Stimulated activated CD4-positive, alpha-beta T cell treated with anti-CD3 and anti-CD28 coated beads, TNF-alpha, amount 100 ng/mL, for 1 hour (primary cell): ENCODE data around the gene ATOX1.

Source experiments
- DNase-seq, 3 donors: peaks; one replicate each; pipeline ENCODE4 v3.0.0-alpha.2; 2020; ENCODE audit warnings: low read depth in 3 of 3, low spot score in 1 of 3

ATOX1 gene

DNA sequence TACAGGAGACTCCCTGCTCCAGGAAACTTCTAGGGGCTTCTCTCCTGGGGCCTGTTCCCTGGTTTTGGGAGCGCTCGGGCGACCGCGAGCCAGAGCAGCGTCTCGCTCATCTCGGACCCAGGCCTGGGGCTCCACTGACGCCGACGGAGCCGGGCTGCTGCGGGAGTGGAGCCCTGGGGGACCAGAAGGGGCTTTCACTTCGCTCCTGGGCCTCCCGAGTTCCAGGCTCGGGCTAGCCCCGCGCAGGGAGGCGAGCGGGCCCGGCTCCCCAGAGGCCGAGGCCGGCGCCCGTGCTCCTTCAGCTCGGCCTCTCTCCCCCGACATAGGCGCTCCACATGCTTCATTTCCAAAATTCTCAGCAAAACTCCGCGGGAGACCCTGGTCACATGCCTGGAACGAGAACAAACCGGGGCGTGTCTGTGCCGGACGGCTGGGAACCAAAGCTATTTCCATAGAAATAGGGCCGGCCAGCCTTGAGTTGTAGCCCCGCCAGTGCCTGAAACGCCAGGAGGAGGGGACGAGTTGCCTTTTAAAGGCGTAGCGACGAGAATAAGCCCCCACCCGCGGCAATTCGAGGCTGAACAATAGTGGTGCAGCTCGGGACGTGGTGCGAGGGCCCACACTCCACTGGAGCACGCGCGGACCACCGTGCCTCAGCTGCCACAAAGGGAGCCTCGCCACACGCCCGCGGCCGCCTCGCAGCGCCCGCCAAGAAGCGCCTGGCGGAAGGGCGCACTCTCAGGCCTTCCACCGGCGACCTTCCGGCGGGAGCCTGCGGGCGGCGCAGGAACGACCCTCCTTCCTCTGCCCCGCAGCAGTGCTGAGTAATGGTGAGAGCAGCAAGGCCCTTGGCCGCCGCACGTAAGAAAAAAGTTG is 12.2 kb upstream of the ATOX1 start:
- peak in 2 of 3 donors; percentile 13 to 42 for DNase-seq

DNA sequence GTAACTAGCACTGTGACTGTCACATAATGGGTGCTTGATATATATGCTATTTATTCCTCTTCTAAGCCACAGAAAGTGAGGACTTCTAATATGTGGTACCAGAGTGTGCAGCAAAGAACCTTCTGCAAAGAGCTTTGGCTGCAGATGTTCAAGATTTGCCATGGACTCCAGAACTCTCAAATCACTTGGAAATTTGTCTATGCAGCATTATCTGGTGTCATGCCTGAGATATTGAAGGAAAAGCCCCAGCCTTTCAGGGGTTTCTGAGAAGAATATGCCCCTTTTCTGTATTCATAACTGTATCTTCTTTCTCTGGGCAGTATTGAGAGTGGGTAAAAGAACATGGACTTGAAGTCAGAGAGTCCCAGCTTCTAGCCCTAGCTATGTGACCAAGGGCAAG is 8.5 kb upstream of the ATOX1 start:
- no peak for DNase-seq

DNA sequence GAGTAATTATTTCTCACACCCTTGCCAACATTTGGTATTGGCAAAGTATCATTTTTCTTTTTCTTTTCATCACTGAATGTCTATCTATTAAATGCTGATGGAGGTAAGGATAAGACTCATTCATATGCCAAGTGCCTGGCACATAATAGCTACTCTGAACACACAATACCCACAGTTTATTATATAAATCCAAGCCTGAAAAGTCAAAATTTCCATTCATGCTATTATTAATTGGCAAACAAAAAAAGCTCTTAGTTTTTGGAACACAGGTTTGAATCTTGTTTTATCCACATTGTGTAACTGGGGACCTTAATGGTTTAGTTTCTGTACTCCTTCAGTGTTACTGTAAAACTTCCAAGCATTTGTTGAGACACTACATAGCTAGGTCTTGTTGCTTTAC is 6.4 kb upstream of the ATOX1 start:
- DNase-seq: no peak

DNA sequence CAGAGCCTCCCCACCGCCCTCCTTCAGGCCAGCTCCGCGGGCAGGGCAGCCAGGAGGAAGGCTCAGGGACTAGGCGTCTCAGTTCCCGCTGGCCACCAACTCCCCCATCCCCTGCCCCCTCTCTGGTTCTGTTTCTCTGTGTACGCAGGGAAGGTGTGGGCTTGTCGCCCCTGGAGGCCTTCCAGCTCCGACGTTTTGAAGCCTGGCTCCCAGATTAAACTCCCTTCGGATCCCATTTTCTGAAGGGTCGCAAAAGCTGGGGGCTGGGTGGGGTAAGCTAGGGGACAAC is 346 bp downstream of the ATOX1 start:
- DNase-seq: no peak

DNA sequence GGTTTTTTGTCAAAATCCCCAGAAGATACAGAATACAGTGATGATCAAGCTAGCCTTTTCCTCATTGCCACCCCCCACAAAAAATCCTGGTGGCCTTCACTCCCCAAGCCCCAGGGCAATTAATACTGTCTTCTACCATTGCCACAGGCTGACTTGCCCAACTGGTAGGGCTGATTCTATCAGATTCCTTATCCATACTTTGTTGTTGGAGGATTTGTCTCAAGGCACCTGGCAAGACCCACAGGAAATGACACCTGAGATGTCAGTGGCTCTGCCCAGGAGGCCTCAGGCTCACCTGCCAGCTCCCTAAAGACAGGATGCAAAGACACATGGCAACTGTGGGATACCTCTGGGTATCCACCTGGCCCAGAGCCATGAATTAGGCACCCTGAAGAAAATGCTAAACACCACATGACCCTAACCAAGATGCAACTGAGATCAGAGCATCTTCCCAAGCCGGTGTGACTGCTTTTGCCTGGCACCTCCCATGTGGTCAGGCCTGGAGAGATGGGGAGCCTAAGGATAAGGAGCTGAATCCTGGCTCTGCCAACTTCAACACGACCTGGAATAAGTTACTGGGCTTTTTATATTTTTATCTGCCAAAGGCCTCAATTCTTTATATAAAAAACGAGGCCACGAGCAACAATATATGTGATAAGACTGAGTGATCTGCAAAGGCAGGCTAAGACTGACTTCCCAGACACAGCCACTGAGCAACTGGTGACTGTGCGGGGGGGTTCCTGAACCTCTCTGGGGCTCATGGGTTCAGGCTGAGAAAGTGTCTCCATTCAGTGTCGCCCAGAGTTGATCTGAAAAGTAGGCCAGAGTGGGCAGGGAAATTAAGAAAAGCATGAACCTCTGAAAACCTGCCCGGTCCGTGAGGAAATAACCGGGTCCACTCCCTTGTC is 944 bp downstream of the ATOX1 start:
- peak in 1 of 3 donors; percentile 21 for DNase-seq

DNA sequence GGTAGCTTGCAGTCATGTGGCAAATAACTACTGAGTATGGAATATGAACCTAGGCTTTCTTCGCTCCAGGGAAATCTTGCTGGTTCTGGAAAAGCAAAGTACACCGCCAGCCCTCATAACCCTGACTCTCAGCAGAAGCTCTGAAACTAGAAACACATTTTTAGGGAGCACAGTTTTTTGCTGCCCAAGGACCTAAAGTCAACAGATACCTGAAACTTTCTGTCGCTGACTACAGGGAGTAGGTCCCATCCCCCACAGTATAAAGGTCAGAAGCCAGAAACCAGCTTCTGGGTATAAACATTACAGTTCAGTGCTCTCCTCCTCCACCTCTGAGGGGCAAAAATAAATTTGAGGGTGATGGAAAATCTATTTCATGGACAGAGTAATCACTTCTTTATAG is 3.0 kb downstream of the ATOX1 start:
- DNase-seq: no peak

DNA sequence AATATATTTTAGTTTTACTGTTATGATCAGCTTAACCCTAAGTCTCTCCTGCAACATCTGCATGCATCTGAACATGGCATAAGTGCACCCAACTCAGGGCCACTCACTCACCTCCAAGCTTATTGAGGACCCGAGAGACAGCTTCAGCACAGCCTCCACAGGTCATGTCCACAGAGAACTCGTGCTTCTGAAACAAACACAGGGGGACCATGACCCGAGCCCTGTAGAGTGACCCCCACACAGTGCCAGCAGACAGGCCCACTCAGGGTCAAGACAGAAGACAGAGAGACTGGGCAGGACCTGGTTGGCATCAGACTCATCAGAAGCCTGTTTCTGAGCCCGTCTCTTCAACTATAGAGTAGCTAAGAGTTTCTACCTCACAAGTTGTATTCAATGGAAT is 6.8 kb downstream of the ATOX1 start:
- DNase-seq: no peak

DNA sequence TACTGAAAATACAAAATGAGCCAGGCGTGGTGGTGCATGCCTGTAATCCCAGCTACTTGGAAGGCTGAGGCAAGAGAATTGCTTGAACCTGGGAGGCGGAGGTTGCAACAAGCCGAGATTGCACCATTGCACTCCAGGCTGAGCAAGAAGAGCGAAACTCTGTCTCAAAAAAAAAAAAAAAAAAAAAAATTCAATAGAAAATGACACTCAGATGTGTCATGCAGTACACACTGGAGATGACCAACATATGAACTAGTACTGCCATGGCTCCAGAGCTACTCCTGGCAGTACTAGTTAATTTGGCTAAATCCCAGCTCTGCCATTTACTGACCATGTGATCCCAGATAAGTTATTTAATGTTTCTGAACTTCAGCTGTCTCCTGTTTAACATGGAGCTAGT is 7.3 kb downstream of the ATOX1 start:
- DNase-seq: no peak

DNA sequence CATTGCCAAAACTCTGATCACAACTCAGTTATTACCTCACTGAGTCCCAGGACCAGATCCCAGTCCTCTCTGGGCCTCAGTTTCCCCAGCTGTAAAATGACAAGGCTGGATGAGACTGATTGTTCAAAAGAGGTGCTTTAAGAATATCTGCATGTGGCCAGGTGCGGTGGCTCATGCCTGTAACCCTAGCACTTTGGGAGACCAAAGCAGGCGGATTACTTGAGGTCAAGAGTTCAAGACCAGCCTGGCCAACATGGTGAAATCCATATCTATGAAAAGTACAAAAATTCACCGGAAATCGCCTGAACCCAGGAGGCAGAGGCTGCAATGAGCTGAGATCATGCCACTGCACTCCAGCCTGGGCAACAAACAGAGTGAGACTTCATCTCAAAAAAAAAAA is 8.3 kb downstream of the ATOX1 start:
- DNase-seq: no peak

DNA sequence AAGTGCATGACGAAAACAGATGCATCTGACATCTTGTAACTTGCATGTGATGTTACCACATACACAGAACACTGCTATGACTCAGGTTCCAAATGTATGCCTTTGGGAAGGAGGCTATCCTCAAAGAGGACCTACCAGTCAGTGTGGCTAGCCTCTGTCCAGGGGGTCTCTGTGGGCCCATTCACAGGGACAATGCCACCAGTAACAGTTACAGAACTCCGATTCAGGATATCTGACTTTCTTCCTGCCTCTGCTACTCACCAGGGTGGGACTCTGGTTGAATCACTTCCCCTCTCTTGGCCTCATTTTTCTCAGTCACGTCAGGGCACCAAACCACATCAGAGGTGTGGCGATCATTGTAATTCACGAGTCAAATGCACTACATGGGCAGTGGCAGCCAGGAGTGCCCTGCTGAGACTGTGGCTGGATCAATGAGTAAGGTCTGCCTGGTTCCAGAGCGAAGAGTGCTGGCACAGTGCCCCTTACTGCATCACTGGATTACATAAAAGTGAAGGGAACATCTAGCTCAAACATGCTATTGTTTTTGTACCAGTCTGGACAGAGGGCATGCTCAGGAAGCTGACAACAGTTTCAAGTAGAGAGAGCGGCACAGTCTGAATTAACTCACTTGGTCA is 13.2 kb downstream of the ATOX1 start:
- DNase-seq: no peak

DNA sequence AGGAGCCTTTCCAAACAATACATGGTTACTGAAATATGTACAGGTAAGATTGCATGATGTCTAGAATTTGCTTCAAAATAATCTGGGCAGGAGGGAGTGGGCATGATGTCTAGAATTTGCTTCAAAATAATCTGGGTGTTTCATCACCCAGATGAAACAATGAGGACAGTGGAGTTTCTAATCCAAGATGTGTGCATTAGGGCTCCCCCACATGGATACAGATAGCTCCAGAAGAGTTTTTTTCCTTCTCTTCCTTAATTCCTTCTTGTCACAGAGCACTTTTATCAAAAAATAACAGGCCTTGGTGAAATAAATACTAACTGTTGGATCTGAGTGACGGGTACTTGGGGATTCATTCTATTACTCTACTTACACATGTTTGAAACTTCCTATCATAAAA is 14.9 kb downstream of the ATOX1 start:
- no peak for DNase-seq

DNA sequence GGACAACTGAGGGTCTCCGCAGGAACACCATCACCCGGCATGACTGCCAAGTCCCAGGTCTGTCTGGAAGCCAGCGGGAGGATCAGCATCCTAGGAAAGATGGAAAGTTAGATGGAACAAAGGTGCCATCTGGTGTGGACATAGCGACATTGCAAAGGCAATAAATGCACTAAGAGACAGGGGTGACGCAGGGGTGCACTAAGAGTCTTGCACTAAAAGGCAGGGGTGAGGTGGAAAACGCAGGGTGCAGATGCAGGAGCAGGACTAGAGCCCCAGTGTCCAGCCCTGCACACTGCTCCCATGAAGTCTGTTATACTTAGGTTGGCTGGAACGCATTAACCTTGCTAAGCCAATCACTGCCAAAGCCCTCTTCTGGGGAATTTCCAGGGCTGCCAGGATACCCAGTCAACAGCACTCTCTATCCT is 15.5 kb downstream of the ATOX1 start:
- DNase-seq: no peak

DNA sequence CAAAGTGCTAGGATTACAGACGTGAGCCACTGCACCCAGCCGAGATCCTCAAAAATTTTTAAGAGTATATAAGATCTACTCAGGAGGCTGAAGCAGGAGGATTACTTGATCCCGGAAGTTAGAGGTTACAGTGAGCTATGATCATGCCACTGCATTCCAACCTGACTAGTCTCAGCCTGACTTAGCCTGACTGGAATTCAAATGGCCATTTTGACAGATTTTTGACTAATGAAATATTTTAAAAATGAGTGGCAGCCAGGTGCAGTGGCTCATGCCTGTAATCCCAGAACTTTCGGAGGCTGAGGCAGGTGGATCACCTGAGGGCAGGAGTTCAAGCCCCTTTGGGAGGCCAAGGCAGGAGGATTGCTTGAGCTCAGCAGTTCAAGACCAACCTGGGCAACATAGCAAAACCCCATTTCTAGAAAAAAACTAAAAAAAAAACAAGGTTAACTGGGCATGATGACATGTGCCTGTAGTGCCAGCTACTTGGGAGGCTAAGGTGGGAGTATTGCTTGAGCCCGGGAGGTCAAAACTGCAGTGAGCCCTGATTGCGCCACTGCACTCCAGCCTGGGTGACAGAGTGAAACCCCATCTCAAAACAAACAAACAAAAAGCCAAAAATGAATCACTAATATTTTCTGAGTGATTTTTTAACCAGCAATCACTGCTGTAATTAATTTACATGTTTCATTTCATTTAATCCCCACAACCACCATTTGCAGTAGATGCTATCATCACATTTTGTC is 16.6 kb downstream of the ATOX1 start:
- no peak for DNase-seq

DNA sequence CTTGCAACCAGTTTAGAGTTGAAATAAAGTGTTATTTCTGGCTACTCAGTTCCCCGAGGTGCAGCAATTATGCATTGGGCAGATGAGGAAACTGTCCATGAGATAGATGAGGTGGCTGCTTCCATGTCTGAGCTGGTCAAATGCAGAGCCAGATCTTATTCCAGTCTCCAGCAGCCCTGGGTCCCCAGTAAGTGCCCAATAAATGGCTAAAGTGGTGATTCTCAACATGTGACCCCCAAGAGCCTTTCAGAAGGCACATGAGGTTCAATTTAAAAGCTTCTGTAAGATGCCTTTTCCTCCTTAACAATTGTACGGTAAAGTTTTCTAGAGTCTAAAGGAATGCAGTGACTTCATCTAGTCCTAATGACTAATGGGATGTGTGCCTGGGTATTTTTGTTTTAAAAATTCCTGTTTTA is 17.5 kb downstream of the ATOX1 start:
- DNase-seq: no peak

DNA sequence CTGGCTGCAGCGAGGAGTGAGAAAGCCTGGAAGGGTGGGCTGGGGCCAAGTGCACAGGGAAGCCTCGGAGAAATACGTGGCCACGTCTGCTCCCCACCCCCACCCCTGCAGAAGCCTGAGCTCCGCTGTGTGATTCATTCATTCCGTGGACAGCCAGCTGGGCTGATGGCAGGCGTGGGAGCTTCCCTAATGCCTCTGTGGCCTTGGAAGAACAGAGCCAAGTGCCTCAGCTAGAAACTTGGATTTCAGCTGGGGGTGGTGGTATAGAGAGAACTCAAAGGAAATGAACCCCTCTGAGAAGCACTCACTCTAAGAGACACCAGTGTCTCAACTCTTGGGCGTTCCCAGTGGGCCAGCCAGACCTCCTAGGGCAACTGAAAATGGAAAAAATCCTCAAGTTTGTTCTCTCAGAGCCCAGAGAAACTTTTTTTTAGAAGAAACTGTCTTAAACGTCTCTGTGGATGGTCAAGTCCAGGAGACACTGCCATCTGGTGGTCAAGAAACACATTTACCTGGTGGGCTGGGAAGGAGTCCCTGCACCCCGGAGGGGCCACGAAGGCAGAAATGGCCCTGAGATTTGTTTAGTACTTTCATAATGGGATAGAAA is 18.0 kb downstream of the ATOX1 start:
- DNase-seq: peak in 1 of 3 donors; percentile 22

DNA sequence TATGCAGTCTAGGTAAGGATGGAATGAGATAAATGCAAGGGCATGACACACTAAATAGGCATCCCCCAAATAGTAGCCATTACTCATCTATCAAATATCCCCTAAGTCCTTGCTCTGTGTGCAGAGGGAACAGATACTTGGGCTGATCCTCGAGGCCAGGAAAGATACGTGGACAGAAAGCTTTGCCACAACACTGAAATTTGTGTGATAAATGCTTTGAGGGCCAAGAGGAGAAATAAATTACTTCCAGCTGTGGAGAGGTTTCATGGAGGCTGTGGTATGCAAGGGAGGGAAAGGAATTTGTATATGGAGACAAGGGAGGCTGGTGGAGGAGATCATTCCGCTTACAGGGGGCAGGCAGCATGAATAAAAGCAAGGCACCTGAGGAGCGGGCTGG is 18.5 kb downstream of the ATOX1 start:
- DNase-seq: no peak

DNA sequence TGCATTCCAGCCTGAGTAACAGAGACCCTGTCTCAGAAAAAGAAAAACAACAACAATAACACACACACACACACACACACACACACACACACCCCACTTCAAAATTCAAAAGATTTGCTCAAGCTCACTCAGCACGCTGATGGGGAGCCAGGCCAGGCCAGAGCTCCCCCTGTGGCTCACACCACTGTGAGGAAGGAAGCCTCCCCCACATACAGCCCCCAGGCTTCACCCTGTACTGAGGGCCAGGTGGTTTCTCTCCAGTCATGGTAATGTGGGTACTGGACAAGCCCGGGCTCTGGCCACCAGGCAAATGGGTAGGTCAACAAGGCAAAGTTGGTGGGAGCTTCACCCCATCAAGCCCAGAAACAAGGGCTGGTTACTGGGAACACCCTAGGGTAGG is 19.0 kb downstream of the ATOX1 start:
- no peak for DNase-seq

DNA sequence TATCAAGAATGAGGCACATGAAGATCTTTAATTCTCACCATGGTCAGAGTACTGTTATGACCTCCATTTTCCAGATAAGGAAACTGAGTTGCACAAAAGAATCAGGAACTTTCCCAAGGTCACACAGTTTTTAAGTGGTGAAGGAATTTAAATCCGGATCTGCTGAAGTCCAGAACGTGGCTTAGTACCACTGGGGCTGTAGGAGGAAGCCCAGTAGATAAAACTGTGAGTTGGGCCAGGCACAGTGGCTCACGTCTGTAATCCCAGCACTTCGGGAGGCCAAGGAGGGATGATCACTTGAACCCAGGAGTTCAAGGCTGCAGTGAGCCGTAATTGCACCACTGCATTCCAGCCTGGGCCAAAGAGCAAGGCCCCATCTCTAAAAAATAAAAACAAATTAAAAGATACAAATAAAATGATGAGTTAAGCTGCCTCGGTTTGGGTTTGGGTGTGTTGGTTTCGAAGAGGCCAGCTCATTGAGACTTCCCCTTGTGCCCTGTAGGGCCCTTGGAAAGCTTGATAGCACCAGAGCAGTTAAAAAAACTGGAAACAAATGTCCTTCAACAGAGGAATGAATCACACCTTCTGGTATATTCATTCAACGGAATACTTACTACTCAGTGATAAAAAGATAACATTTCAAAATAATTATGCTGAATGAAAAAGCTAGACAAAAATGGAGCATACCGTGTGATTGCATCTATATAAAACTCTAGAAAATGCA is 20.1 kb downstream of the ATOX1 start:
- no peak for DNase-seq

DNA sequence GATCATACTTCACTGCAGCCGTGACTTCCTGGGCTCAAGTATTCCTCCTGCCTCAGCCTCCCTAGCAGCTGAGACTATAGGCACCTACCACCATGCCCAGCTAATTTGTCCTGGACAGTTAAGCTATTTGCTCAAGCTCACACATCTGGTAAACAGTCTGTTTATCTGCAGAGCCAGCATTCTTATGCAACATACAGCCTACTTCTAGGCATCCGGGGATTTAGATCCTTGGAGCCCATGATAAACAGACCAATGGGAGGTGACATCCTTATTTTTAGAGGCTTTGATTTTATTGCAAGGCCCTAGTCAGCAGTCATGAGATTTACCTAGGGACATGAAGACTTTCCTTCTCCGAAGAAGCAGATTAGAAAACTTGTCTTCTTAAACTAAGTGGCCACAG is 21.0 kb downstream of the ATOX1 start:
- DNase-seq: no peak

DNA sequence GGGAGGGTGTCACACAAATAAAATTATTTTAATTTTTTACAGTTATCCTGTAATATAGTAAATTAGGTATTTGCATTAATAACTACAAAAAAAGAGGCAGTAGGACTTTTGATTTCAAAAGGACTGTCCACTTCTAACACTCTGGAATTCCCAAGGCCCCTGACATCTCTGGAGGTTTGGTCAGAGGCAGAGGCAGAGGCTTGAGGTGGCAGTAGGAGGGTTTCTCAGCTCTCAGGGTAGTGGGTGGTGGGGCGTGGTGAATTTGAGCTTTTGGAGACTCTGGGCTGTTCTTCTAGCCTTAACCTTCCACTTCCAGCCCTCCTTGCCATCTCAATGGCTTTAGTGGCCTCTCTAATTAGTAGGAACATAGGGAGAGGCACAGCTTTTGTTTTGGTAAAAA is 22.8 kb downstream of the ATOX1 start:
- no peak for DNase-seq
